Measurements from ENCODE around the gene GSC2.

- TF ChIP-seq POLR2AphosphoS5 (IDR thresholded peaks at IDR 0.05), result no peak
- TF ChIP-seq POLR2A (IDR thresholded peaks at IDR 0.05), result no peak
- TF ChIP-seq, protein P1, sequence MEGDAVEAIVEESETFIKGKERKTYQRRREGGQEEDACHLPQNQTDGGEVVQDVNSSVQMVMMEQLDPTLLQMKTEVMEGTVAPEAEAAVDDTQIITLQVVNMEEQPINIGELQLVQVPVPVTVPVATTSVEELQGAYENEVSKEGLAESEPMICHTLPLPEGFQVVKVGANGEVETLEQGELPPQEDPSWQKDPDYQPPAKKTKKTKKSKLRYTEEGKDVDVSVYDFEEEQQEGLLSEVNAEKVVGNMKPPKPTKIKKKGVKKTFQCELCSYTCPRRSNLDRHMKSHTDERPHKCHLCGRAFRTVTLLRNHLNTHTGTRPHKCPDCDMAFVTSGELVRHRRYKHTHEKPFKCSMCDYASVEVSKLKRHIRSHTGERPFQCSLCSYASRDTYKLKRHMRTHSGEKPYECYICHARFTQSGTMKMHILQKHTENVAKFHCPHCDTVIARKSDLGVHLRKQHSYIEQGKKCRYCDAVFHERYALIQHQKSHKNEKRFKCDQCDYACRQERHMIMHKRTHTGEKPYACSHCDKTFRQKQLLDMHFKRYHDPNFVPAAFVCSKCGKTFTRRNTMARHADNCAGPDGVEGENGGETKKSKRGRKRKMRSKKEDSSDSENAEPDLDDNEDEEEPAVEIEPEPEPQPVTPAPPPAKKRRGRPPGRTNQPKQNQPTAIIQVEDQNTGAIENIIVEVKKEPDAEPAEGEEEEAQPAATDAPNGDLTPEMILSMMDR (IDR thresholded peaks at IDR 0.05 in 8 of 11, conservative IDR thresholded peaks at IDR 0.05 in 3 of 11), result no peak
Observed at GRCh38 chr22:19149991-19150390, at the start of gene GSC2.
